ENCODE measurements around the gene TTC7B. TPM values are rescaled to one million over a fixed set of nuclear protein-coding genes. Genes with fewer than 3 reads are reported as not detected.

Gene TTC7B
- polyA plus RNA-seq, 1 donor (not counting 4 experiments of a cell fraction or from before 2014, with no cell fraction given): 21.4 TPM

DNA sequence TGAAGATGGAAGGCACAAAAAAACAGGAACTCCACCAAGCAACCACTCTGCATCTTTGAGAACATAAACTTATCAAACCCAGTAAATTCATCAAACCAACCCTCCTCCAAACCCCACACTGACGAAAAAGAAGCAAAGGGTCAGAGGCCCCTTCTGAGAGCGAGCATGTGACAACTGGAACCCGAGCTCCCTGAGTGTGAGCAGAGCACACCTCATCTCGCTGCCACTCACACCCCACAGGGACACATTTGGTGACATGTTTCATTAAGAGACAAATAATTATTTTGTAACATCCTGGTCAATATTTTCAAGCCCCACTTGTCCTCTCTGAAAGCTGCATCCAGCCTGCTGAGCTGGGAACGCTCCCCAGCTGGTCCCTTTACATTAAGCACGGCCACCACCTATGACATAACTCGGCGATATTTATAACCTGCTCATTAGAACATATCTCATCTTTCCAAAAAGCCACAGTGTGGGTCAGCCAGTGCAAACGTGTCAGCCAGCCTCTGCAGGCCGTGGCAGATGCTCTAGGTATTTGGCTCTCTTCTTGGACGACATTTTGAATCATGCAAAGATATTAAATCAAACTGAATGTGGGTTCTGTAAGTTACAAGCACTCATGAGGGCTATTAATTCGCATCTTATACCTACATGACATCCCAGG, 120.1 kb downstream of the TTC7B start:
- H3K9ac ChIP-seq (ENCODE audit: control insufficient read depth, extremely low read depth, insufficient read depth, low read length): no peak overlapping the region

DNA sequence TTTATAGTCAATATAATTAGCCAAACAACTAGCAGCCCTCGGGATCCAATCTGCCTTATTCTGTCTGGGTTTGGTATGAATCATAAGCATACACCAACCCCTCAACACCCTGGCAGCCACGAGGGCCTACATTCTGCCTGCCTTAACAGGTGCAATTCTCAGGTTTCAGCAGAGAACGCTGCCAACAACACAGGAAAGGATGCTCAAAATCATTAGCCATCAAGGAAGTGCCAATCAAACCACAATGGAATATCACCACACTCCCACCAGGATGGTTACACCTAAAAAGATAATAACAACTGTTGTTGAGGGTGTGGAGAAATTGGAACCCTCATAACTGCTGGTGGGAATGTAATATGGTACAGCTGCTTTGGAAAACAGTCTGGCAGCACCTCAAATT, 122.8 kb downstream of the TTC7B start:
- no peak overlapping the region for H3K9ac ChIP-seq (ENCODE audit: control insufficient read depth, extremely low read depth, insufficient read depth, low read length)
- peaks cover 2% of the 10 kb centered on the region for H3K9me1 ChIP-seq (ENCODE audit: control insufficient read depth, extremely low read depth, insufficient read depth, low read length)
- no peaks in the 10 kb centered on the region for H3K79me2 ChIP-seq (ENCODE audit: control insufficient read depth, insufficient read depth, low read length)
- DNase-seq (ENCODE audit: low read depth, low spot score): no peak
- H3K9me3 ChIP-seq (ENCODE audit: control insufficient read depth, low read depth, low read length): no peaks in the 10 kb centered on the region
- H3K4me2 ChIP-seq (ENCODE audit: control insufficient read depth, extremely low read depth, insufficient read depth, low read depth, low read length): no peak overlapping the region
- no peak overlapping the region for H3K27ac ChIP-seq (ENCODE audit: control insufficient read depth, insufficient read depth, low read length)
- no peaks in the 10 kb centered on the region for H4K20me1 ChIP-seq (ENCODE audit: control insufficient read depth, extremely low read depth, insufficient read depth, low read length)
- dilution Hi-C loops (cut with MboI; ENCODE audit: extremely low pct_ligation_motif_present, low sequenced_read_pairs): no loop called here
- no peak overlapping the region for H2AFZ ChIP-seq (ENCODE audit: control insufficient read depth, low read length)
- FAIRE-seq: no peak
- H3K36me3 ChIP-seq (ENCODE audit: control insufficient read depth in 2 of 2, extremely low read depth in 1 of 2, insufficient read depth in 2 of 2, low read length in 2 of 2): no peaks in the 10 kb centered on the region
- peaks cover 2% of the 10 kb centered on the region for H3K4me1 ChIP-seq (ENCODE audit: control insufficient read depth, extremely low read depth, insufficient read depth, low read length)
- TF ChIP-seq, protein P1, sequence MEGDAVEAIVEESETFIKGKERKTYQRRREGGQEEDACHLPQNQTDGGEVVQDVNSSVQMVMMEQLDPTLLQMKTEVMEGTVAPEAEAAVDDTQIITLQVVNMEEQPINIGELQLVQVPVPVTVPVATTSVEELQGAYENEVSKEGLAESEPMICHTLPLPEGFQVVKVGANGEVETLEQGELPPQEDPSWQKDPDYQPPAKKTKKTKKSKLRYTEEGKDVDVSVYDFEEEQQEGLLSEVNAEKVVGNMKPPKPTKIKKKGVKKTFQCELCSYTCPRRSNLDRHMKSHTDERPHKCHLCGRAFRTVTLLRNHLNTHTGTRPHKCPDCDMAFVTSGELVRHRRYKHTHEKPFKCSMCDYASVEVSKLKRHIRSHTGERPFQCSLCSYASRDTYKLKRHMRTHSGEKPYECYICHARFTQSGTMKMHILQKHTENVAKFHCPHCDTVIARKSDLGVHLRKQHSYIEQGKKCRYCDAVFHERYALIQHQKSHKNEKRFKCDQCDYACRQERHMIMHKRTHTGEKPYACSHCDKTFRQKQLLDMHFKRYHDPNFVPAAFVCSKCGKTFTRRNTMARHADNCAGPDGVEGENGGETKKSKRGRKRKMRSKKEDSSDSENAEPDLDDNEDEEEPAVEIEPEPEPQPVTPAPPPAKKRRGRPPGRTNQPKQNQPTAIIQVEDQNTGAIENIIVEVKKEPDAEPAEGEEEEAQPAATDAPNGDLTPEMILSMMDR (optimal IDR thresholded peaks at IDR 0.05 in 1 of 3, IDR thresholded peaks at IDR 0.05 in 1 of 3, conservative IDR thresholded peaks at IDR 0.05 in 1 of 3; ENCODE audit: extremely low read depth in 1 of 3, insufficient read depth in 2 of 3, low read length in 3 of 3): no peak
- TF ChIP-seq EZH2 (IDR thresholded peaks at IDR 0.05; ENCODE audit: low read length): no peak
- no peaks in the 10 kb centered on the region for H3K27me3 ChIP-seq (ENCODE audit: control insufficient read depth, extremely low read depth, insufficient read depth, low read length)
- no peak overlapping the region for H3K4me3 ChIP-seq (ENCODE audit: control insufficient read depth in 2 of 3, extremely low read depth in 1 of 3, insufficient read depth in 2 of 3, low read depth in 1 of 3, low read length in 3 of 3)

More for the DNA sequence above, 120.1 kb downstream of the TTC7B start:
- Histone ChIP-seq H3K9me3 (ENCODE audit: control insufficient read depth, low read depth, low read length) (no peaks in the 10 kb centered on the region), H3K36me3 (ENCODE audit: control insufficient read depth in 2 of 2, extremely low read depth in 1 of 2, insufficient read depth in 2 of 2, low read length in 2 of 2) (no peaks in the 10 kb centered on the region), H3K27me3 (ENCODE audit: control insufficient read depth, extremely low read depth, insufficient read depth, low read length) (no peaks in the 10 kb centered on the region), H4K20me1 (ENCODE audit: control insufficient read depth, extremely low read depth, insufficient read depth, low read length) (no peaks in the 10 kb centered on the region), H3K79me2 (ENCODE audit: control insufficient read depth, insufficient read depth, low read length) (no peaks in the 10 kb centered on the region), H3K4me3 (ENCODE audit: control insufficient read depth in 2 of 3, extremely low read depth in 1 of 3, insufficient read depth in 2 of 3, low read depth in 1 of 3, low read length in 3 of 3) (no peak overlapping the region), H3K4me1 (ENCODE audit: control insufficient read depth, extremely low read depth, insufficient read depth, low read length) (peaks cover 2% of the 10 kb centered on the region), H2AFZ (ENCODE audit: control insufficient read depth, low read length) (no peak overlapping the region), H3K9me1 (ENCODE audit: control insufficient read depth, extremely low read depth, insufficient read depth, low read length) (peaks cover 2% of the 10 kb centered on the region), H3K4me2 (ENCODE audit: control insufficient read depth, extremely low read depth, insufficient read depth, low read depth, low read length) (no peak overlapping the region), H3K27ac (ENCODE audit: control insufficient read depth, insufficient read depth, low read length) (no peak overlapping the region)
- FAIRE-seq (no peak), DNase-seq (ENCODE audit: low read depth, low spot score) (no peak)
- no peak for TF ChIP-seq EZH2 (IDR thresholded peaks at IDR 0.05; ENCODE audit: low read length)
- TF ChIP-seq, protein P1 (optimal IDR thresholded peaks at IDR 0.05 in 1 of 3, IDR thresholded peaks at IDR 0.05 in 1 of 3, conservative IDR thresholded peaks at IDR 0.05 in 1 of 3; ENCODE audit: extremely low read depth in 1 of 3, insufficient read depth in 2 of 3, low read length in 3 of 3): no peak
- dilution Hi-C loops (cut with MboI; ENCODE audit: extremely low pct_ligation_motif_present, low sequenced_read_pairs): no loop called here

All from keratinocyte (primary cell).